Subcutaneous adipose tissue (tissue), 4 donors: ENCODE results near the gene HEATR3. TPM values are rescaled to one million over a fixed set of nuclear protein-coding genes. Genes with fewer than 3 reads are reported as not detected.

Experiments
- CTCF ChIP-seq: fragments of 450-650 bp; IDR thresholded peaks from one replicate; pipeline ENCODE4 v1.5.1; 2016; ENCODE audit warnings: low read depth, mild to moderate bottlenecking, control low read depth, antibody characterized with exemption, moderate library complexity
- total RNA-seq, 4 donors: library from RNA; depleted of rRNA; stranded (reverse); fragments of >200 nt; gene quantifications; one replicate each; pipeline ENCODE4 v1.1.0, GENCODE V29; 2016

The HEATR3 gene
- total RNA-seq, 4 donors from 2014 or later, result 14.3 to 42.2 (median 19.8) TPM

DNA sequence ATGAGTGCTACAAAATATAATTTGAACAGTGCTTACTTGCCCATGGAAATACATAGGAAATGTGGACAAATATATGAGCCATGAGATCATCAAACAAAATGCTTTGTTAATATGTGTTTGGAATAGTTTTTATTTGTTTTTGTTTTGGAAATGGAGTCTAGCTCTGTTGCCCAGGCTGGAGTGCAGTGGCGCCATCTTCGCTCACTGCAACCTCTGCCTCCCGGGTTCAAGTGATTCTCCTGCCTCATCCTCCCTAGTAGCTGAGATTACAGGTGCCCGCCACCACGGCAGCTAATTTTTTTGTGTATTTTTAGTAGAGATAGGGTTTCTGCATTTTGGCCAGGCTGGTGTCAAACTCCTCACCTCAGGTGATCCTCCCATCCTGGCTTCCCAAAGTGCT, 37.9 kb upstream of the HEATR3 start:
- no peak for TF ChIP-seq CTCF

GRCh38 chr16:50035468-50035992, 30.2 kb upstream of the HEATR3 start:
- TF ChIP-seq CTCF, result no peak

DNA sequence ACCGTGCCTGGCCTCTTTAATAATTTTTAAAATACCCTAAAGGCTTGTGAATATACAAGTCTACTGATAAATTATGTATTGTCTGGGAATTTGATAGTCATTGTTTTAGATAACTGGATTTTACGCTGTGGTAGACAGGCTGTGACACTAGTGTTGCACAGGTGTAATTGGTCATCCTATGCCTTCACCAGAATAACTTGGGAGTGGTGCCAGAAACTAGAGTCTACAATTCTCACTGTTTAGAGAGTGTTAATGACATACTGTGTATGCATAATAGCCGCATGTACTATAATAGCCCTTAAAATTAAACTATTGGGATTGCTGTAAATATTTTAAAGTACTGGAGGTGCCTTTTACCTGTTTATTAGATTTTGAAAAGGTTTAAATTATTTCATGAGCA, 29.3 kb upstream of the HEATR3 start:
- TF ChIP-seq CTCF, result no peak

DNA sequence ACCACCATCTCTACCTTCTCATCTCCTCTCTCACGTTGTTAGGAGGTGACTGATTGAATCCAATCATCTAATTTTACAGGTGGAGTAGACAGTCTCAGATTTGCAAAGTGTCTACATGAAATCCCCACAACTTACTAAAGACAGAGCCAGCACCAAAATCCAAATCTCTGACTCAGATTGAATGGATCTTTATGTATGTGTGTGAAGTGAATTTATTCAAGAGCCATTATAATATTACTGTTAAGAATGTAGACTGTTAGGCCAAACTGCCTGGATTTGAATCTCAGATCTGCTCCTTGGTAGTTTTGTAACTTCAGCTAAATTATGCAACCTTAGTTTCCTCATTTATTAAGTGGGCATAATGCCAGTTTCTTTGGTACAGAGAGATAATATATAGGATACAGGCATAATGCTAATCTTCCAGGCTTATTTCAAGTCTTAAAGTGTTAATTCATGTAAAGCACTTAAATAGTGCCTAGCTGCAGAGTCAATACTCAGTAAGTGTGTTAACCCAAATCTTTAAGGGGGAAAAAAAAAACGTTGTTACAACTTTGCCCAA, 28.0 kb upstream of the HEATR3 start:
- no peak for TF ChIP-seq CTCF

- TF ChIP-seq CTCF, result no peak
These were observed 27.5 kb upstream of the HEATR3 start for GRCh38 chr16:50038286-50038685.

- TF ChIP-seq CTCF, result no peak
These were observed 26.8 kb upstream of the HEATR3 start for GRCh38 chr16:50038756-50039529.

- TF ChIP-seq CTCF, result no peak
These were observed 25.8 kb upstream of the HEATR3 start for GRCh38 chr16:50040018-50040417.
